K562 (cell line): ENCODE data around the gene C3AR1. TPM values are rescaled to one million over a fixed set of nuclear protein-coding genes. Genes with fewer than 3 reads are reported as not detected.

Source experiments
- ATAC-seq: fragments of 200-7000 bp; cut with Tn5 transposase; 3 replicates; pipeline ENCODE4 v1.9.1; 2020; ENCODE audit warnings: moderate library complexity
- BruUV-seq: library from RNA; stranded (reverse); fragments of 400-500 nt; replicated peaks from 2 replicates; lab custom pipeline; 2021; lab: Mats Ljungman, UMichigan
- CTCF ChIA-PET: fragments of 300-600 bp; formaldehyde crosslinking; extraction: SDS; loops from one replicate; lab custom pipeline; 2021; ENCODE audit warnings: low intra/inter-chr PET ratio; lab: Yijun Ruan, JAX
- POLR2A ChIA-PET: fragments of 300-600, 350-650 bp; sonication (Branson Sonifier 250); formaldehyde crosslinking; extraction: SDS; loops from one replicate; lab custom pipeline; 2021; ENCODE audit warnings: antibody characterized with exemption, inconsistent platforms; lab: Yijun Ruan, JAX
- DNase-seq, 4 experiments: peaks; one replicate each; pipeline versions ENCODE4 v3.0.0 to v3.0.0-alpha.2; 2011 to 2018; ENCODE audit warnings: low spot score in 3 of 4, mixed read lengths in 3 of 4; ENCODE audit errors: extremely low read depth in 1 of 4
- FAIRE-seq: peaks from 2 replicates; lab custom pipeline; 2011; peaks lifted over from hg19 to GRCh38; lab: Jason Lieb, UNC
- H2AFZ ChIP-seq: 2 replicates; pipeline ENCODE4 v1.6.0; 2011; ENCODE audit warnings: low read depth, low read length, control low read depth, inconsistent platforms
- H3K27ac ChIP-seq: fragments of 200-600 bp; 3 replicates; pipeline ENCODE4 v1.8.0; 2011; ENCODE audit warnings: low read depth, mild to moderate bottlenecking, control low read depth, inconsistent platforms, low read length, moderate library complexity, mixed read lengths; ENCODE audit errors: extremely low read depth
- H3K27me3 ChIP-seq, 2 experiments: fragments of 300-600 bp in 1 of 2; 2 replicates in 1 of 2; 3 replicates in 1 of 2; pipeline versions ENCODE4 v1.6.0 to v1.8.0; 2011; ENCODE audit warnings: inconsistent platforms in 2 of 2, low read length in 2 of 2, mild to moderate bottlenecking in 1 of 2, mixed read lengths in 1 of 2, moderate library complexity in 1 of 2; ENCODE audit not compliant: control insufficient read depth in 2 of 2, insufficient read depth in 2 of 2
- H3K36me3 ChIP-seq: fragments of 300-600 bp; 3 replicates; pipeline ENCODE4 v1.8.0; 2011; ENCODE audit warnings: mild to moderate bottlenecking, low read length, inconsistent platforms; ENCODE audit not compliant: control insufficient read depth, insufficient read depth
- H3K4me1 ChIP-seq, 2 experiments: fragments of 200-600 bp in 1 of 2; replicated peaks in 1 of 2; 2 replicates in 1 of 2; 3 replicates in 1 of 2; pipeline versions ENCODE4 v1.5.1 to v1.8.0; 2011; ENCODE audit warnings: inconsistent platforms in 2 of 2, low read length in 2 of 2, mild to moderate bottlenecking in 1 of 2, mixed read lengths in 1 of 2, moderate library complexity in 1 of 2; ENCODE audit not compliant: control insufficient read depth in 2 of 2, insufficient read depth in 2 of 2
- H3K4me2 ChIP-seq: 2 replicates; pipeline ENCODE4 v1.6.1; 2011; ENCODE audit warnings: low read length, control low read depth, inconsistent platforms, mixed read lengths; ENCODE audit not compliant: insufficient read depth
- H3K4me3 ChIP-seq: fragments of 200-600 bp; sonication (generic), shearing (Covaris generic); 2 replicates; pipeline ENCODE4 v1.5.1; 2016; ENCODE audit warnings: control low read depth, inconsistent platforms
- H3K79me2 ChIP-seq: fragments of 200-600 bp; 3 replicates; pipeline ENCODE4 v1.8.0; 2011; ENCODE audit warnings: low read length, inconsistent platforms; ENCODE audit not compliant: control insufficient read depth, insufficient read depth
- H3K9ac ChIP-seq, 2 experiments: 2 replicates each; pipeline versions ENCODE4 v1.6.0 to v1.6.1; 2011; ENCODE audit warnings: low read depth in 2 of 2, low read length in 2 of 2, control low read depth in 1 of 2, inconsistent platforms in 1 of 2, mild to moderate bottlenecking in 1 of 2, mixed read lengths in 1 of 2; ENCODE audit not compliant: insufficient read depth in 1 of 2
- H3K9me1 ChIP-seq: one replicate; pipeline ENCODE4 v1.6.0; 2011; ENCODE audit warnings: inconsistent platforms, mild to moderate bottlenecking, low read length, moderate library complexity; ENCODE audit not compliant: control insufficient read depth, insufficient read depth
- H3K9me3 ChIP-seq: replicated peaks from 2 replicates; pipeline ENCODE4 v1.5.1; 2011; ENCODE audit warnings: low read depth, low read length, inconsistent platforms; ENCODE audit not compliant: control insufficient read depth, insufficient read depth
- H4K20me1 ChIP-seq: replicated peaks from 2 replicates; pipeline ENCODE4 v1.6.1; 2011; ENCODE audit warnings: low read length, inconsistent platforms, mixed read lengths; ENCODE audit not compliant: control insufficient read depth, insufficient read depth
- DDX20 ChIP-seq: fragments of 450-650 bp; IDR thresholded peaks from 2 replicates; pipeline ENCODE4 v1.6.1; 2016; ENCODE audit warnings: missing genetic modification characterization, low read depth, mild to moderate bottlenecking, missing compliant biosample characterization, moderate library complexity
- EWSR1 ChIP-seq: fragments of 450-650 bp; IDR thresholded peaks from 2 replicates; pipeline ENCODE4 v1.6.1; 2018; ENCODE audit warnings: borderline replicate concordance, mild to moderate bottlenecking, low read depth, moderate library complexity; ENCODE audit not compliant: partially characterized antibody
- GABPB1 ChIP-seq: sonication (generic); formaldehyde crosslinking; IDR thresholded peaks from 2 replicates; pipeline ENCODE4 v1.8.0; 2022; ENCODE audit warnings: mild to moderate bottlenecking, missing genetic modification reagents
- KDM5B ChIP-seq: fragments of 200-600 bp; sonication (generic); IDR thresholded peaks from 2 replicates; pipeline ENCODE4 v1.6.1; 2012; ENCODE audit warnings: low read depth, mild to moderate bottlenecking, moderate library complexity, low read length, control low read depth, inconsistent platforms; ENCODE audit not compliant: insufficient replicate concordance
- MAFG ChIP-seq: fragments of 450-650 bp; conservative IDR thresholded peaks from 2 replicates; pipeline ENCODE4 v1.6.1; 2016; ENCODE audit warnings: missing genetic modification characterization, missing compliant biosample characterization
- NR2C1 ChIP-seq, 2 experiments: fragments of 450-650 bp; IDR thresholded peaks; 2 replicates each; pipeline ENCODE4 v1.6.1; 2017; ENCODE audit warnings: mild to moderate bottlenecking in 2 of 2, antibody characterized with exemption in 1 of 2, inconsistent platforms in 1 of 2, missing compliant biosample characterization in 1 of 2, missing genetic modification characterization in 1 of 2
- RFX1 ChIP-seq: fragments of 450-650 bp; IDR thresholded peaks from 2 replicates; pipeline ENCODE4 v1.6.1; 2016; ENCODE audit warnings: mild to moderate bottlenecking, moderate library complexity
- SMAD1 ChIP-seq: fragments of 150-350 bp; IDR thresholded peaks from 2 replicates; pipeline ENCODE4 v1.6.1; 2014; ENCODE audit warnings: low read length, low read depth; ENCODE audit not compliant: partially characterized antibody
- SMAD2 ChIP-seq: fragments of 150-350 bp; IDR thresholded peaks from 2 replicates; pipeline ENCODE4 v1.6.1; 2014; ENCODE audit warnings: low read depth, mild to moderate bottlenecking, low read length
- SMAD4 ChIP-seq: fragments of 250-450 bp; sonication (Bioruptor Pico); conservative IDR thresholded peaks from 2 replicates; pipeline ENCODE4 v1.8.0; 2021; ENCODE audit warnings: inconsistent platforms, mild to moderate bottlenecking, moderate library complexity
- THRA ChIP-seq: fragments of 450-650 bp; IDR thresholded peaks from 2 replicates; pipeline ENCODE4 v1.6.1; 2017; ENCODE audit warnings: mild to moderate bottlenecking, moderate library complexity
- USF2 ChIP-seq: sonication (generic); formaldehyde crosslinking; IDR thresholded peaks from 2 replicates; pipeline ENCODE4 v1.5.0; 2020; ENCODE audit warnings: missing genetic modification reagents
- ZNF561 ChIP-seq: fragments of 450-650 bp; formaldehyde crosslinking; conservative IDR thresholded peaks from 2 replicates; pipeline ENCODE4 v1.4.0; 2020; ENCODE audit warnings: mild to moderate bottlenecking, moderate library complexity
- ZNF696 ChIP-seq: fragments of 250-450 bp; sonication (Bioruptor Pico); conservative IDR thresholded peaks from 2 replicates; pipeline ENCODE4 v1.4.0; 2020; ENCODE audit warnings: mild to moderate bottlenecking, moderate library complexity
- ZNF778 ChIP-seq: fragments of 450-650 bp; formaldehyde crosslinking; IDR thresholded peaks from 2 replicates; pipeline ENCODE4 v1.4.0; 2020; ENCODE audit warnings: mild to moderate bottlenecking, moderate library complexity
- in situ Hi-C: fragments of 300-500 bp; cut with MboI; formaldehyde crosslinking; loops from 4 replicates; pipeline ENCODE4 v1.15.0; 2018; ENCODE audit warnings: inconsistent platforms, mixed read lengths
- intact Hi-C: fragments of 100-400 bp; cut with micrococcal nuclease; formaldehyde crosslinking; loops from 2 replicates; pipeline ENCODE4 v1.14.2; 2022
- polyA plus RNA-seq, 8 experiments: library from polyadenylated mRNA; depleted of rRNA in 4 of 8; stranded (reverse) in 5 of 8; unstranded in 3 of 8; fragments of >200 nt; fragmentation: Nextera tagmentation in 2 of 8; fragmentation: Illumina TruSeq in 1 of 8; extraction: Ambion mirVana in 2 of 8; extraction: Trizol in 1 of 8; gene quantifications; 2 replicates each; pipeline versions ENCODE4 v1.2.1 to v1.2.3, GENCODE V29; 2011 to 2014; ENCODE audit warnings: inconsistent platforms in 1 of 8, missing spikeins in 1 of 8
- total RNA-seq, 7 experiments: library from RNA; depleted of rRNA in 6 of 7; stranded (reverse); fragments of >200 nt in 6 of 7; fragmentation: Illumina TruSeq in 2 of 7; extraction: Trizol in 2 of 7; gene quantifications; 2 replicates each; pipeline versions ENCODE4 v1.2.1 to v1.2.3, GENCODE V29; 2011 to 2021; ENCODE audit warnings: low replicate concordance in 1 of 7
- TF ChIP-seq, protein P1 (sequence below): sonication (generic); formaldehyde crosslinking; IDR thresholded peaks from 2 replicates; pipeline ENCODE4 v1.9.0; 2022; ENCODE audit warnings: mild to moderate bottlenecking, missing genetic modification reagents
- TF ChIP-seq, protein P2 (sequence below): fragments of 450-650 bp; IDR thresholded peaks from 2 replicates; pipeline ENCODE4 v1.6.1; 2016; ENCODE audit warnings: mild to moderate bottlenecking

C3AR1 gene
- total and polyA plus RNA-seq, 9 of the 15 experiments (the other 6 are each of a cell fraction or from before 2014, with no cell fraction given): 2.2 to 12.9 (median 5.3) TPM

GRCh38 chr12:8069582-8069981 lies 3.4 kb upstream of the C3AR1 start (continued):
- TF ChIP-seq THRA (no peak), ZNF561 (no peak), RFX1 (no peak), ZNF778 (CRISPR knock-in tag) (no peak), KDM5B (no peak), SMAD2 (no peak), EWSR1 (no peak)
- TF ChIP-seq, protein P1, sequence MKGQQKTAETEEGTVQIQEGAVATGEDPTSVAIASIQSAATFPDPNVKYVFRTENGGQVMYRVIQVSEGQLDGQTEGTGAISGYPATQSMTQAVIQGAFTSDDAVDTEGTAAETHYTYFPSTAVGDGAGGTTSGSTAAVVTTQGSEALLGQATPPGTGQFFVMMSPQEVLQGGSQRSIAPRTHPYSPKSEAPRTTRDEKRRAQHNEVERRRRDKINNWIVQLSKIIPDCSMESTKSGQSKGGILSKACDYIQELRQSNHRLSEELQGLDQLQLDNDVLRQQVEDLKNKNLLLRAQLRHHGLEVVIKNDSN (CRISPR knock-in tag): no peak

DNA sequence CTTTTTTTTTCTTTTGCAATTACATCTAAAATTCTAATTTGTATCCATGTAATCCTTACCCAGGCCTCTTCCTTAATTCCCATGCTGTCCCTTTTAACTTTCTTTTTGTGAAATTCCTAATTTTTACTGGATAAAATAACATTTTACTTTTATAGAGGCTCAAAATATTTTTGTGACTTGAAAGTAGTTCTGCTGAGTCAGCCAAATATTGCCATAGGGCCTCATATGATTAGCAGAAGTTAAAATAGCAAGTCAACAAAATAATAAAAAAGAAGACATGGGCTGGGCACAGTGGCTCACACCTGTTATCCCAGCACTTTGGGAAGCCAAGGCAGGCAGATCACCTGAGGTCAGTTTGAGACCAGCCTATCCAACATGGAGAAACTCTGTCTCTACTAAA lies 2.0 kb downstream of the C3AR1 start:
- no peak for FAIRE-seq
- Histone ChIP-seq H3K9me3 (no peaks in the 10 kb centered on the region), H3K4me2 (no peak overlapping the region), H3K27me3 (no peaks in the 10 kb centered on the region), H2AFZ (no peak overlapping the region), H3K27ac (no peak overlapping the region), H3K9me1 (no peaks in the 10 kb centered on the region), H3K4me3 (no peak overlapping the region), H4K20me1 (no peaks in the 10 kb centered on the region), H3K9ac (no peak overlapping the region), H3K4me1 (peaks cover 0 to 8% of the 10 kb centered on the region in 2 experiments; a peak in 4 of 5 replicates), H3K36me3 (no peaks in the 10 kb centered on the region), H3K79me2 (no peaks in the 10 kb centered on the region; the same call in 2 of the 3 replicates)
- intact Hi-C loops (no loop called here), in situ Hi-C loops (no loop called here)
- BruUV-seq: no TSS peak
- no peak for ATAC-seq
- DNase-seq: no peak
- ChIA-PET CTCF (no interaction called here), POLR2A (interaction anchor here (0.9 to 1.4 kb wide), 2 partner anchors 10 to 13 kb away, joined by 3 read pairs; no protein-coding TSS in a partner anchor)
- TF ChIP-seq SMAD4 (CRISPR knock-in tag): no peak
- TF ChIP-seq GABPB1 (CRISPR knock-in tag): no peak
- no peak for TF ChIP-seq DDX20 (tag)
- no peak for TF ChIP-seq SMAD1
- TF ChIP-seq NR2C1 (IDR thresholded peaks at IDR 0.05): no peak
- no peak for TF ChIP-seq NR2C1 (tag; IDR thresholded peaks at IDR 0.05)
- TF ChIP-seq, protein P2, sequence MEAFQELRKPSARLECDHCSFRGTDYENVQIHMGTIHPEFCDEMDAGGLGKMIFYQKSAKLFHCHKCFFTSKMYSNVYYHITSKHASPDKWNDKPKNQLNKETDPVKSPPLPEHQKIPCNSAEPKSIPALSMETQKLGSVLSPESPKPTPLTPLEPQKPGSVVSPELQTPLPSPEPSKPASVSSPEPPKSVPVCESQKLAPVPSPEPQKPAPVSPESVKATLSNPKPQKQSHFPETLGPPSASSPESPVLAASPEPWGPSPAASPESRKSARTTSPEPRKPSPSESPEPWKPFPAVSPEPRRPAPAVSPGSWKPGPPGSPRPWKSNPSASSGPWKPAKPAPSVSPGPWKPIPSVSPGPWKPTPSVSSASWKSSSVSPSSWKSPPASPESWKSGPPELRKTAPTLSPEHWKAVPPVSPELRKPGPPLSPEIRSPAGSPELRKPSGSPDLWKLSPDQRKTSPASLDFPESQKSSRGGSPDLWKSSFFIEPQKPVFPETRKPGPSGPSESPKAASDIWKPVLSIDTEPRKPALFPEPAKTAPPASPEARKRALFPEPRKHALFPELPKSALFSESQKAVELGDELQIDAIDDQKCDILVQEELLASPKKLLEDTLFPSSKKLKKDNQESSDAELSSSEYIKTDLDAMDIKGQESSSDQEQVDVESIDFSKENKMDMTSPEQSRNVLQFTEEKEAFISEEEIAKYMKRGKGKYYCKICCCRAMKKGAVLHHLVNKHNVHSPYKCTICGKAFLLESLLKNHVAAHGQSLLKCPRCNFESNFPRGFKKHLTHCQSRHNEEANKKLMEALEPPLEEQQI: no peak
- no peak for TF ChIP-seq USF2 (CRISPR knock-in tag)
- no peak for TF ChIP-seq ZNF696
- peak; percentile 95 for TF ChIP-seq MAFG (tag)
